Ramos (cell line): Measurements from ENCODE around the gene GRIK4.

Experiments
- in situ Hi-C: fragments of 300-500 bp; cut with MboI; formaldehyde crosslinking; loops from one replicate; pipeline ENCODE4 v1.14.3; 2022; ENCODE audit warnings: low sequenced_read_pairs; ENCODE audit not compliant: unreplicated experiment

GRIK4 gene

DNA sequence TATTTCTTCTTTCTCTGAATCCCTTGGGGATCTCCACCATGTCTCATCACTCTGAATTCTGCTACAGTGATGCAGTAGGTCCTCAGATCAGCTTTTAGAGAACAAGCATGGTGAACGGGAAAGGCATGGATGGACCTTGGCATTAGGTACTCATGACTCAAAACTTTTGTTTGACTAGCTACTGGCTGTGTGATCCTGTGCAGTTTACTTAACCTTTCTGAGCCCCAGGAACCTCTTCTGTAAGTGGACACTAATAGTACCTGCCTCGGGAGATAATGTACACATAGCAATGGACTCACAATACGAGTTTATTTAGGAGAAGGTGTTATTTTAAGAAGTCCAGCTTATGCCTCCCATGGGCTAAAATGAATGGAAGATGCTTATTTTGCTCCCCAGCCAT is 327.7 kb downstream of the GRIK4 start:
- in situ Hi-C loops = no loop called here

DNA sequence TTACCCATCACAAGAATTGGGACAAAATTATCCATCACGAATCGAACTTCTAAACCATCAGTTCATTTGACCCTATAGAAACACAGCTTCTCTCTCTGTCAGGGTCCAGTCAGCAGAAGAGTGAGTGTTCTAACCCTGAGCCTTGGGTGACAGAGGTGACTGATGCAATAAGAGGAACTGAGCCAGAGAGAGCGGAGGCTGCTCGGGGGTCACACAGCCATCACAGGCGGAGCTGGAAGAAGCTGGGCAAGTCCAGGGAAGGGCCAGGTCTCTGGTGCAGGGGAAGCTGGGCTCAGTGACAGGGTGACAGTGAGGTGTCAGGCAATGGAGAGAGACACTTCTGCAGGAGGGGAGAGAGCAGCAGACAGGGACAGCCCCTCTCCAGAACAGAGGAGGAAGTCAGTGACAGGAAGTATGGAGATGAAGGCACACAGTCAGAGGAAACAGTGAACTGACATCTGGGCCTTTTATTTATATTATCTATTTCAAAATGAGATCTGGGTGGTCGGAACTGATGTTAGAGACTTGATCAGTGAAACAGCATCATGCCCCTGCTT is 328.4 kb downstream of the GRIK4 start:
- in situ Hi-C loops = no loop called here

DNA sequence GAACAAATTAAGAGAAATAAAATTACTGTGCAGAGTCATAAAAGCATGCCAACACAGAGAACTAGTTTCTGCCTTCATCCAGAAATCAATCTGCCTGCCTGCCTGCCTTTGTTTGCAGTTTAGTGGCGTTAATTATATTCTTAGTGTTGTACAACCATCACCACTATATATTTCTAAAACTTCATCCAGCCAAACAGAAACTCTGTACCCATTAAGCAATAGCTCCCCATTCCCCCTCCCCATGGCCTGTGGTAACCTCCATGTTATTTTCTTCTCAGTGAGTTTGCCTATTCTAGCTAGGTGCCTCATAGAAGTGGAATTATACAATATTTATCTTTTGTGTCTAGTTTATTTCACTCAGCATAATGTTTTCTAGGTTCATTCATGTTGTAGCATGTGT is 329.1 kb downstream of the GRIK4 start:
- in situ Hi-C loops = no loop called here

DNA sequence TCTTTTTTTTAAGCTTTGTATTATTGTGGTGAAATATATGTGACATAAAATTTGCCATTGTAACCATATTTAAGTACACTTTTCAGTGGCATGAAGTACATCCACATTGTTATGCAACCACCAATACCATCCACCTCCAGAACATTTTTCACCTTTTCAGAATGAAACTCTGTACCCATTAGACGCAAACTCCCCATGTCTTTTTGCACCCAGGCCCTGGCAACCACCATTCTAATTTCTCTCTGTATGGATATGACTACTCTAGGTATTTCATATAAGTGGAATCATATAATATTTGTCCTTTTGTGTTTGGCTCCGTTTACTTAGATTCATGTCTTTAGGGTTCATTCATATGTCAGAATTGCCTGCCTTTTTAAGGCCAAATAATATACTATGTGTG is 329.5 kb downstream of the GRIK4 start:
- in situ Hi-C loops = no loop called here

DNA sequence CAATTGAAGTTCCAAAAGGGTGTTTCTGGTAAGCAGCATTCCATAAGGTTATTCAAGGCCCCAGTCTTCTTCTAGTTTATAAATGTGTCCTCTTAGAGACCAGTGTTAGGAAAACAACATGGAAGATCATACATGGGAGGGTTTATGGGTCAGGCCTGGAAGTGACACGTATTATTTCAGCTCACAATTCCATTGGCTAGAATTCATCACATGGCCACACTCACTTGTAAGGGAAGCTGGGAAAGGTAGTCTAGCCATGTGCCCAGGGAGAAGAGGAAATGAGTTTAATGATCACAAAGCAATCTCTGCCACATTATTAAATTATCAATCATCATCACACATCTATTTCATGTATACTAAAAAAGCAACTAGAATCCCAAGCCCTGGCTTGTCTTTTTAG is 330.6 kb downstream of the GRIK4 start:
- in situ Hi-C loops = no loop called here

DNA sequence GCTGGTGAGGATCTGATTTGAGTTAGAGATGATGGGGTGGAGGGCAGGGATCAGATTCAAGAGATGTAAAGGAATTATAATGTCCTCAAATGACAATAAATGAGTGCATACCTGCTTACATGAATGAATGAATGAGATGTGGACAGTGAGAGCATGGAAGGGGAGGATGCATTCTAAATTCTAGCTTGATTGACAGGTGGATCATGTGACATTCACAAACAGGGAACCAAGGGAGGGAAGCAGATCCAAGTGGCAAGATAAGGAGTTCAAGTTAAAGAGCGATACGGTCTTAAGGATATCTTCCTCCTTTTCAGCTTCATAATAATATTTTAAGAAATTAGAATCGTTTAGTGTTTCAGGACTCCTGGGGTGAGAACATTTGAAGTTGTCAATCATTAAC is 341.9 kb downstream of the GRIK4 start:
- in situ Hi-C loops = no loop called here

DNA sequence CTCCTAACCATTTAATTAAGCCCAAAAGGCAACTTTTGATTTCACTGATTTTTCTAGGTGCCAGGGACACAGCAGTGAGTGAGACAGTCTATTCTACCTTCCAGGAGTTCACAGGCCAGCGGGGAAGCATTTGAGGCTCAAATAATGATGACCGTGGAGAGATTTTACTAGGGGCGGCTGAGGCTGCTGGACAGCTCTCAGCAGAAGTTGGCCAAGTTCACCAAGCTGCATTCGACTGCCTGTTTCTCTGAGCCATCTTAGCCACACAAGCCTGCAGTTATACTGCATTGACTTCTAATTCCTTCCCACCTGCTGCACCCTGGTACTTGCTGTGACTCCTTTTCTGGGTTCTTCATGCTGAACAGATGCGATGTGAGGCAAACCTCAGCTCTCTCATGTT is 343.4 kb downstream of the GRIK4 start:
- in situ Hi-C loops = no loop called here

DNA sequence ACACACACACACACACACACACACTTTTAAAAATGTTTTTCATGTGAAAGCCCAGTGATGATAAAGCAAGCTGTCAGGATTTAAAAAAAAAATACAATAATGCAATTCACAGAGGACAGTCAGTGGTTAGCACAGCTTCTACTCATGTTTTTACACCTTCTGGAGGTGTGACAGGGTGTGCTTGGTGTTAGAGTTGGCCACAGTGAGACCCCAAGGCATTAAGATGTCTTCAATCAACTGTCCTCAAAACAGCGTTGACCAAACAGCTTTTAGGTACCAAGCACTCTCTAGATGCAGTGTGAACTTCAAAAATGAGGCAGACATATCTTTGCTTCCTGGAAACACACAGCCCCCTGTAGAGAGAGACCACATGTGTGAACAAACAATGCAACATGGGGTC is 346.0 kb downstream of the GRIK4 start:
- in situ Hi-C loops = no loop called here

DNA sequence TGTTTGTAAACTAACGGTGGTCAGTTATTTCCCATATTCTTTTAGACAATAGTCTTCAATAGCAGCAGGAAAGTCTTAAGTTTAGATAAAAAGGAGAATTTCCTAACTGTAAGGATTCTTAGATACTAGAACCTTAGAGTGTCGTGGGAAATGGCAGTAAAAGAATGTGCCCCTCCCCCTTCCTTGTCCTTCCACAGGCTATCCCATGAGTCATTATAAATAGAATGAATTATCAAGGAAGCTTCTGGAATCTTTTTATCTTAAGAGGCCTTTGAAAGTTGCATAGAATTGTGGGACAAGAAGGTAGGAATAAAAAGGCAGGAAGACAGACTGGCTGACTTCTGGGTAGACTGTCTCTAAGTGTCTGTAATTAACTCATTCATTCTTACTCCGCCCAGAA is 347.2 kb downstream of the GRIK4 start:
- in situ Hi-C loops = no loop called here

DNA sequence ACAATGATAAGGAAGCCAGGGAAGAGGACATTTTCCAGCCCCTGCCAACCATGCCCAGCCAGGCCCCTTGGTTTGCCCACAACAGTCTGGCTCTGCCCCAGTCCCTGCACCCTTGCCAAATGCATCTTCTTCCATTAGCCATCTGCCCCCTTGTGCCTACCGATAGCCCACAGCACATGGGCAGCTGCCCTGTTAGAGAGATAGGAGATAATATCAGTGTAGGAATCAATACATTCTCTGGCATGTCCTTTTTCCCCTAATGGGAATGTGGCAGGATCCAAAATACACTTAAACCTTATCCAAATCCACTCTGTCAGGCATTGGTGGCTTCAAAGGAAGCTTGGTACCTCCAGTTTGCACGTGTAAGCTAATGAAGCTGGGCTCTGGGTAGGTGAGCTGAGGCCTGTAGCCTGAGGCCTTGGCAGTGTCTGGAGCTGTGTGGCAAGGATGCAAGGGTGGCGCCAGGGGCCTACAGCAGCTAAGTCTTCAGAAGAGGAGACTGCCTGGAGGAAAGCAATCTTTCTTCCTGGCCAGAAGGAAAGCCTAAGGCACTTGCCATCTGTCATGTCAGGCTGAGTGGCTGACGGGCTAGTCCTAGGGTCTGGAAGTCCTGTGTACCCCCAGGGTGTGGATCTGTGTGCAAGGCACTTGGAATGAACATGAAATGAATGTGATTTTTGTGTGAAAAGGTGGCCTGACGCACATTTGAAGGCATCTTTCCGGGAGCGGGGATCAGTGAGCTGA is 348.2 kb downstream of the GRIK4 start:
- in situ Hi-C loops = no loop called here

DNA sequence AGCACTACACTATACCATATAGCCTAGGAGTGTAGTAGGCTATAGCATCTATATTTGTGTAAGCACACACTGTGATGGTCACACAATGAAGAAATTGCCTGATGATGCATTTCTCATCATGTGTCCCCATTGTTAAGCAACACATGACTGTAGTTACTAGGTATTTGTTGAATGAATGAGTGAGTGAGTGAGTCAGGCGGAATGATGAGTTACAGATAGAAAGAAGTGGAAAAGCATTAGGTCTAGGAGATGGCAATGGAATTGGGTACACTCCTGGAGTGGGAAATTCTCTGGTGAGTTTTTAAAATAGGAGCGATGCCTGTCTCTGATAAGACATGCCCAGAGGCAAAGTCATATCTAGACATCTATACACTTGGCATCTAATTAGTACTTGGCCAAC is 351.8 kb downstream of the GRIK4 start:
- in situ Hi-C loops = no loop called here

DNA sequence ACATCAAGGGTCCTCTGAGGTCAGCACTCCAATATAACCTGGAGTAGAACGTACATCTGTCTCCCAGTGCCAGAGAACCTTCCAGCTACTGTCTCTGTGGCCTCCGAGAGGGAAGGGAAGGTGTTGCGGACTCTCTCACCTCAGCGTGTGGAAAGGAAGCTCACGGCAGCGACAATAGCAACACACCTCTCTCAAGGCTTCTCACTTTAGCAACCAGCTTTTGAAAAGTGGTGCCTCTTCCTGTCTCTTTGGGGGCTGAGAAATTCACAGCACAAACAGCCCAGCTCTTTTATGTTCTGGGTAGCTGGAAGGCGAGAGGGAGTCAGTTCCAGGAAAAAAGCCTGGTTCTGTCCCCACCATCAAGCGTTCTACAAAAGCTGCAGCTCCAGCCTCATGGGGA is 355.5 kb downstream of the GRIK4 start:
- in situ Hi-C loops = no loop called here

DNA sequence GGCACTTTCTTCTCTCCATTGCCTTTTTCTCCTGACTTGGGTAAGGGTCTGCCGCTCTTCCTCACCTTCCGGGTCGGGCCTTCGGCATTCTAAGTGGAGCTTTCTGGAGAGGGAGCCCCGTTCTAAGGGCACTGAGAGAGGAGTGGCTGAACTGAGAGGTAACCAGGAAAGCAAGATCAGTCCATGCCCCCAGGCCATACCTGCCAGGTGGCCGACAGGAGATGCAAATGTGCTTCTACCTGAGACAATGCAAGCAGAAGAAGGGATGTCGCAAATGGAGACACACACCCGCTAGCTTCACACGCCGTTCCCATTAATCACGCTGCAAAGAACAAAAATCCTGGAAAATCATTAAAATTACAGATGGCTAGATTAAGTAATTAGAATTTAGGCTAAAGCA is 356.0 kb downstream of the GRIK4 start:
- in situ Hi-C loops = no loop called here

DNA sequence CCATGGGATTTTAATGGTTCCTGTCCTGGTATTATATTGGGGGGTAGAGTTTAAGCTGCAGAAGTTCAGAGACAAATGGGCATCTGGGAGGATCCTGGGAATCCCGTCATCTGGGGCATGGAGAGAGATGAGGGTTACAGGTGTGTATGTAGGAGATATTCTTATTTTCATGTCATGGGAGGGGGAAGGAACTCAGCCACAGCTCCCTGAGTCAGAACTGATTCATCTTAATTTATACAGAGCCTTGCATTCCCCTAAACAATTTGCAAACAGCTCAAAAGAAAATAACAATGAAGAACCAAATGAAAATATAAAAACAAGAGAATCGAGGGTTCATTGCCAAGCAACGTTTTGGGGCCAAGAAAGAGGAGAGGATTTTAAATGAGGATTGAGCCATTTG is 356.4 kb downstream of the GRIK4 start:
- in situ Hi-C loops = no loop called here

DNA sequence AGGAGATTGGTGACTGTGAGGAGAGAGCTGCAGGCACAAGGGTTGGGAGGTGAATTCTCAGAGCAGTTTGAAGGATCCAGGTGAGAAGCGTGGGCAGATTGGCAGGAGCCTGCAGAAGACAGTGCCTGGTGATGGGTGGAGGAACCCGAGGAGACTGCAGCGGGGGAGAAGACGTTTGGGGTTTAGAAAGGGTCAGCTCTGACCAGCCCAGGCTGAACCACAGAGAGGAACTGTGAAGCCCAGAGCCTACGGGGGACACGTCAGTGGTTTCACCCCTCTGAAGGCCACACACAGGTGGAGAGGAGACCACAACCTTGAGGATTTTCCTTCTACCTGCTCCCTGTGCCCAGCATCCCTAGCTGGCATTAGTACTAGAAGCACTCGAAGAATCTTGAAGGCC is 357.5 kb downstream of the GRIK4 start:
- in situ Hi-C loops = no loop called here

DNA sequence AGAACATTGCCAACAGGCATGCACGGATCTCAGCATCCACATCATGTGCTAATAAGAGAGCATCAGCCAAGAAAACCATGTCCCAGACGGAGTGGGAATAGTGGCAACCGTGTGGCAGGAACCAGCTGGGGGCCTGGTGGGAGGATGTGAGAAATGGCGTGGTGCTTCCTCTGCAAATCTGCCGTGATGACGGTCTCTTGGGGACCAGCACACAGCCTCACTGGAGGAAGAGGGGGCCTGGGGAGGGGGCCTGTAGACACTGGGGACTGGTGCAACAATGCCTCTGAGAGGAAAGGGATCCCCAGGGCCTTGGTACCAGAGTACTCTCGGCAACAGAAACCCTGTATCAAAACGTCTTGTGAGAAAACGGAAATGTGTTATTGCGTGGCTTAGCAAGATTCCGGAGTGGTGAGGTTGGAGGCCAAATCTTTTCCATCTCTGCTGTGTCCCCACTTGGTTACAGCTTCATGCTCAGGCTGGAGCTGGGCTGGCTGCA is 358.0 kb downstream of the GRIK4 start:
- in situ Hi-C loops = no loop called here

DNA sequence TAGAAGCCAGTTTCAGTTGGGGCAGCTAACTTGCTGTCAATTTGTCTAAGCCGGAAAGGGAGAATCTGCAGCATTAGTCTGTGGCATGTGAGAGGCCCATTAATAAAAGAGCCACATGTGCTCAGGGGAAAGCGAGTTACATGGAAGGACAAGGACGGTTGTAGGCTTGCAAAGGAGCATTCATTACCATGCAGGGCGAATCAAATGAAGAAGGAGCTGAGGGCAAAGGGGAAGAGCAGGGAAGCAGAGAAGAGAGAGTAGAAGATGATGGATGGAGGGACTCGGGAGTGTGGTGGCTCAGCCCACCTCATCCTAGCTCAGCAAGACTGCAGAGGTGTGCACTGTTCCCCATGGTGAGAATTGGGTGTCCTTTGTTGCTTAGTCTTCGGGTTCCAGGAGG is 359.6 kb downstream of the GRIK4 start:
- in situ Hi-C loops = no loop called here

DNA sequence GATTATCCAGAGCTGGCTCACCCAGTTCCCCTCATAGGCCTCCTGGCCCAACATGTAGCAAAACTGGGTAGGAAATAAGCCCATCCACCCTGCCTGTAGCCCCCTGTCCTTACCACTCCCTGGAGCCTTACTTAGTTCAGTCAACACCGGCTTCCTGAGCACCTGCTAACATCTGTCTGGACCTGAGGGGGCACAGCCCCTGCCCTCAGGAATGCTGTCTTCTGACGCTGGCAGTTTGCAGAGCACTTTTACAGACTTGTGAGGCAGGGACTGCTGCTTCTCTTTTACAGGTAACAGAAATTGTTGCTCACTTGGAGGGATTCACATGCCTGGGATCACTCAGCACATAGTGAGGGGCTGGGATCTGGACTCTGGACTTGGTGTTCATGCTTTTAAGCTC is 360.4 kb downstream of the GRIK4 start:
- in situ Hi-C loops = no loop called here

DNA sequence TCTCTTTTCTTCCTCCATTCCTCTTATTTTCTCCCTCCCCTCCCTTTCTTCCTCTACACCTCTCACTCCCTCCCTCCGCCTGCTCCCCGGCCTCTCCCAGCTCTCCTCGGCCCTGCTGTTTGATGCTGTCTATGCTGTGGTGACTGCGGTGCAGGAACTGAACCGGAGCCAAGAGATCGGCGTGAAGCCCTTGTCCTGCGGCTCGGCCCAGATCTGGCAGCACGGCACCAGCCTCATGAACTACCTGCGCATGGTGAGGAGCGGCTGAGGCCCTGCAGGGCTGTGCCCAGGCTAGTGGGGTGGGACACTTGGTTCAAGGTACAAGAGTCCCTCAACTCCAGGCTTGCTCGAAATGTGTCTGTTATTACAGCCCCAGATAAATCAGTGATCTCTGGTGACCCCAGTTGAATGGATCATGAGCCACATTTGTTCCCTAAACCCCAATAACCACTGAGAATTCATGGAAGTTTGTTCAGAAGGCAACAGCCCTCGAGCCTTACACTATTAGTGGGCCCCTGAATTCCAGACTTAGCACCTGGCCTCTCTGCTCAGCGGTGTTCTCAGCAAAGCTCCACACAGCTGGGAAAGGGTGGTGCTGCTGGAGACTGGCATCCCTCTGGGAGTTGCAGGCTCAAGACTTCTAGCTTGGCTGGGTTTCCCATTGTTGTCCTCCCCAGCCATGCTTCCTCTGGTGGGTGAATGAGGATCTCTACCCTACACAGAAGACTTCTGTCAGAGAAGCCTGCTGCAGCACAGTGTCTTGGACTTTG is 362.6 kb downstream of the GRIK4 start:
- in situ Hi-C loops = no loop called here

DNA sequence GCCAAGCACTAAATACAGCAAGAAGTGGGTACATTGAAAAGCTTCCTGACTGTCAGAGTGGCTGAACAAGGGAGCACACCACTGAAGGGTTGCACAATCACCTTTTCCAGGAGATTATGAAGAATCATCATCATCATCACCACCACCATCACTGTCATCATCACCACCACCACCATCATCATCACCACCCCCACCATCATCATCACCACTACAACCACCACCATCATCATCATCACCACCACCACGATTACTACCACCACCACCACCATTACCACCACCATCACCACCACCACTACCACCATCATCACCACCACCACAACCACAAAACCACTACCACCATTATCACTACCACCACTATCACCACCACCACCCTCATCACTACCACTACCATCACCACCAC is 364.4 kb downstream of the GRIK4 start:
- in situ Hi-C loops = no loop called here

DNA sequence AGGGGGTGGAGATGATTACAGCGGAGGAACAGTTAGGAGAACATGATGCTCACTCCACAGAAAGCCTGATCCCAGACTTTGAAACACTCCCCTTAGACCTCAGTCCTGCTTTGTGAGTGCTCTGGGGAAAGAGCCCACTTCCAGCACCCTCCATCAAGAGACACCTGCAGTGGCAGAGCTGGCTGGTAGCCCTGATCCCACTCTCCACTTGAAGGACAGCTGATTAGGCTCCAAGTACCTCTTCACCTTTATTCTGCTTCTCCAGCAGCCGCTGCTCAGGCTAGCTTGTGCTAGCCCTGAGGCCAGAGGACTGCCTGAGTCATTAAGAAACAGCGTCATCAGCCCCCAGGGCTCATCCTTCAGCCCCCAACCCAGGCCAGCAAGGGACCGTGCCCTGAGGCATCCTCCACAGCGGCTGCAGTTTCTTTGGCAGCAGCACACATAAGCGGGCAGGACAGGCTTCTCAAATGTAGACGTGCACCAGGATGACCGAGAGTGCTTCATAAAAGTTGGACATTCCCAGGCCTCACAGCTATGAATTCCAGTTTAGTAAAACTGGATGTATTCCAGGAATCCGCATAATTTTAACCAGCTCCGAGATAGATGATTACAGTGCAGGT is 366.3 kb downstream of the GRIK4 start:
- in situ Hi-C loops = no loop called here
